Measurements from ENCODE around the gene EML1. TPM values are rescaled to one million over a fixed set of nuclear protein-coding genes. Genes with fewer than 3 reads are reported as not detected.
A peak's percentile ranks its signal among the peaks of the same experiment; 100 is the strongest.
"Not testable (repeated sequence)": the region's sequence is repeated elsewhere in the genome, so short reads cannot be mapped to it uniquely, and the experiment has no call there.

Gene EML1
- total RNA-seq, 1 experiment from 2014 or later: 12.0 TPM

- DNase-seq (peak; percentile 39), ATAC-seq (peak; percentile 81)
- intact Hi-C loops (cut with micrococcal nuclease): no loop called here
- peak; percentile 97 for TF ChIP-seq CTCF (conservative IDR thresholded peaks at IDR 0.05; ENCODE audit: low read depth, low read length)
- no peak for TF ChIP-seq EZH2phosphoT487 (IDR thresholded peaks at IDR 0.05; ENCODE audit: borderline replicate concordance, low read length)
- Histone ChIP-seq H3K4me1 (ENCODE audit: insufficient read depth, low read length) (no peaks in the 10 kb centered on the region), H3K9me2 (replicated peaks; ENCODE audit: low read length) (no peaks in the 10 kb centered on the region), H3K9me3 (ENCODE audit: low read length) (no peaks in the 10 kb centered on the region), H3K4me2 (ENCODE audit: low read length) (no peak overlapping the region), H3K4me3 (ENCODE audit: low read length) (no peak overlapping the region), H4K20me1 (ENCODE audit: low read length) (no peaks in the 10 kb centered on the region), H2AFZ (ENCODE audit: low read length) (0 out of 2 replicates have a peak overlapping the region, but pooled peaks have one; percentile 2), H3K9ac (ENCODE audit: low read length) (no peak overlapping the region), H3K27ac (ENCODE audit: low read length) (no peak overlapping the region), H3K79me2 (ENCODE audit: low read length) (no peaks in the 10 kb centered on the region), H3F3A (ENCODE audit: low read length, unreplicated experiment) (no peaks in the 10 kb centered on the region), H3K36me3 (ENCODE audit: low read depth, low read length) (no peaks in the 10 kb centered on the region), H3K27me3 (ENCODE audit: low read length) (no peaks in the 10 kb centered on the region)
- no TSS peak for BruUV-seq (replicated peaks)
- ChIA-PET POLR2A (ENCODE audit: unreplicated experiment) (no interaction called here), CTCF (interaction anchor here (0.6 kb wide), 1 partner anchor 340 kb away, joined by 3 read pairs; no protein-coding TSS in a partner anchor)
These were observed 153.7 kb downstream of the EML1 start for GRCh38 chr14:99946652-99947489.

- Histone ChIP-seq H3K79me2 (ENCODE audit: low read length) (no peaks in the 10 kb centered on the region), H2AFZ (ENCODE audit: low read length) (no peak overlapping the region), H4K20me1 (ENCODE audit: low read length) (no peaks in the 10 kb centered on the region), H3K9me3 (ENCODE audit: low read length) (no peaks in the 10 kb centered on the region), H3K9ac (ENCODE audit: low read length) (no peak overlapping the region), H3K27ac (ENCODE audit: low read length) (no peak overlapping the region), H3K4me3 (ENCODE audit: low read length) (no peak overlapping the region), H3K4me1 (ENCODE audit: insufficient read depth, low read length) (no peaks in the 10 kb centered on the region), H3K27me3 (ENCODE audit: low read length) (no peaks in the 10 kb centered on the region), H3K36me3 (ENCODE audit: low read depth, low read length) (no peaks in the 10 kb centered on the region), H3F3A (ENCODE audit: low read length, unreplicated experiment) (no peaks in the 10 kb centered on the region), H3K9me2 (replicated peaks; ENCODE audit: low read length) (no peaks in the 10 kb centered on the region), H3K4me2 (ENCODE audit: low read length) (no peak overlapping the region)
- ChIA-PET POLR2A (ENCODE audit: unreplicated experiment) (no interaction called here), CTCF (interaction anchor here (0.6 kb wide), 1 partner anchor 341 kb away, joined by 3 read pairs; no protein-coding TSS in a partner anchor)
- BruUV-seq (replicated peaks): no TSS peak
- intact Hi-C loops (cut with micrococcal nuclease): no loop called here
- TF ChIP-seq CTCF (conservative IDR thresholded peaks at IDR 0.05; ENCODE audit: low read depth, low read length) (no peak), EZH2 (IDR thresholded peaks at IDR 0.05; ENCODE audit: low read length, unreplicated experiment) (no peak), EZH2phosphoT487 (IDR thresholded peaks at IDR 0.05; ENCODE audit: borderline replicate concordance, low read length) (no peak)
- DNase-seq (no peak), ATAC-seq (no peak)
These were observed 154.5 kb downstream of the EML1 start for GRCh38 chr14:99947695-99948094.

GRCh38 chr14:99949011-99949732 is 156.0 kb downstream of the EML1 start:
- intact Hi-C loops (cut with micrococcal nuclease); CTCF ChIA-PET; H3K27me3 ChIP-seq (ENCODE audit: low read length); H3K4me2 ChIP-seq (ENCODE audit: low read length); H3K4me3 ChIP-seq (ENCODE audit: low read length); H3F3A ChIP-seq (ENCODE audit: low read length, unreplicated experiment); H2AFZ ChIP-seq (ENCODE audit: low read length); H4K20me1 ChIP-seq (ENCODE audit: low read length); H3K9me3 ChIP-seq (ENCODE audit: low read length); POLR2A ChIA-PET (ENCODE audit: unreplicated experiment); H3K4me1 ChIP-seq (ENCODE audit: insufficient read depth, low read length); DNase-seq; H3K27ac ChIP-seq (ENCODE audit: low read length); H3K9ac ChIP-seq (ENCODE audit: low read length); ATAC-seq; H3K9me2 ChIP-seq (replicated peaks; ENCODE audit: low read length); H3K79me2 ChIP-seq (ENCODE audit: low read length); H3K36me3 ChIP-seq (ENCODE audit: low read depth, low read length); BruUV-seq (replicated peaks): not testable (repeated sequence)

All from PC-3 (cell line).